GM12878 (cell line): ENCODE data around the gene NLRC5. TPM values are rescaled to one million over a fixed set of nuclear protein-coding genes. Genes with fewer than 3 reads are reported as not detected.
A peak's percentile ranks its signal among the peaks of the same experiment; 100 is the strongest.

ENCODE experiments used
- BCL11A ChIP-seq: IDR thresholded peaks from 2 replicates; pipeline ENCODE4 v1.6.1; 2011; ENCODE audit warnings: low read depth, low read length
- BRCA1 ChIP-seq: IDR thresholded peaks from 2 replicates; pipeline ENCODE4 v1.6.1; 2011; ENCODE audit warnings: low read depth, low read length, improper control_type of control experiment
- CEBPB ChIP-seq, 2 experiments: fragments of 150-350 bp in 1 of 2; IDR thresholded peaks; 2 replicates each; pipeline ENCODE4 v1.6.1; 2012 to 2014; ENCODE audit warnings: low read depth in 2 of 2, low read length in 2 of 2, borderline replicate concordance in 1 of 2, inconsistent platforms in 1 of 2
- IKZF1 ChIP-seq: fragments of 450-650 bp; conservative IDR thresholded peaks from 2 replicates; pipeline ENCODE4 v1.6.1; 2017; ENCODE audit warnings: antibody characterized with exemption, mild to moderate bottlenecking
- IRF4 ChIP-seq: IDR thresholded peaks from 2 replicates; pipeline ENCODE4 v1.6.1; 2011; ENCODE audit warnings: low read depth, low read length
- JUNB ChIP-seq: IDR thresholded peaks from 2 replicates; pipeline ENCODE4 v1.6.1; 2016; ENCODE audit warnings: antibody characterized with exemption, mild to moderate bottlenecking
- JUND ChIP-seq: IDR thresholded peaks from 2 replicates; pipeline ENCODE4 v1.6.1; 2012; ENCODE audit warnings: low read depth, mild to moderate bottlenecking, low read length, improper control_type of control experiment, moderate library complexity
- KLF5 ChIP-seq: fragments of 450-650 bp; IDR thresholded peaks from 2 replicates; pipeline ENCODE4 v1.6.1; 2014; ENCODE audit warnings: mild to moderate bottlenecking; ENCODE audit not compliant: partially characterized antibody
- POLR2A ChIP-seq: IDR thresholded peaks from 2 replicates; pipeline ENCODE4 v1.6.1; 2011; ENCODE audit warnings: low read depth, mild to moderate bottlenecking, low read length
- POLR2AphosphoS2 ChIP-seq: IDR thresholded peaks from 2 replicates; pipeline ENCODE4 v1.6.1; 2011; ENCODE audit warnings: low read depth, mild to moderate bottlenecking, low read length, improper control_type of control experiment, moderate library complexity
- POU2F2 ChIP-seq: IDR thresholded peaks from 3 replicates; pipeline ENCODE4 v1.6.1; 2011; ENCODE audit warnings: low read depth, mild to moderate bottlenecking, low read length, borderline replicate concordance
- SIN3A ChIP-seq: IDR thresholded peaks from 2 replicates; pipeline ENCODE4 v1.6.1; 2012; ENCODE audit warnings: low read depth, low read length, improper control_type of control experiment
- polyA plus RNA-seq, 11 experiments: library from polyadenylated mRNA; depleted of rRNA in 4 of 11; unstranded in 6 of 11; stranded (reverse) in 5 of 11; fragments of >200 nt; fragmentation: Nextera tagmentation in 4 of 11; fragmentation: Illumina TruSeq in 1 of 11; extraction: Ambion mirVana in 4 of 11; extraction: Trizol in 1 of 11; gene quantifications; 1 replicate in 1 of 11; 2 replicates in 10 of 11; pipeline versions ENCODE4 v1.2.1 to v1.2.3, GENCODE V29; 2011 to 2016; ENCODE audit warnings: inconsistent platforms in 2 of 11, missing spikeins in 2 of 11, low read depth in 1 of 11
- total RNA-seq, 4 experiments: library from RNA; depleted of rRNA in 3 of 4; stranded (reverse); fragments of >200 nt in 3 of 4; fragmentation: Illumina TruSeq in 1 of 4; extraction: Trizol in 1 of 4; gene quantifications; 2 replicates each; pipeline versions ENCODE4 v1.2.1 to v1.2.3, GENCODE V29; 2013 to 2021
- TF ChIP-seq, protein P1 (sequence below): IDR thresholded peaks from 2 replicates; pipeline ENCODE4 v1.6.1; 2012; ENCODE audit warnings: mild to moderate bottlenecking, low read depth, low read length
- TF ChIP-seq, protein P2 (sequence below): fragments of 450-650 bp; IDR thresholded peaks from 2 replicates; pipeline ENCODE4 v1.6.1; 2017; ENCODE audit warnings: low read depth, mild to moderate bottlenecking, moderate library complexity
- TF ChIP-seq, protein P3 (sequence below): fragments of 450-650 bp; IDR thresholded peaks from 2 replicates; pipeline ENCODE4 v1.6.1; 2016; ENCODE audit warnings: mild to moderate bottlenecking
- TF ChIP-seq, protein P4 (sequence below): fragments of 450-650 bp; IDR thresholded peaks from 2 replicates; pipeline ENCODE4 v1.6.1; 2018; ENCODE audit warnings: mild to moderate bottlenecking, low read depth, moderate library complexity; ENCODE audit not compliant: partially characterized antibody
- TF ChIP-seq, protein P5 (sequence below), 3 experiments: IDR thresholded peaks in 2 of 3; conservative IDR thresholded peaks in 1 of 3; 2 replicates each; pipeline ENCODE4 v1.5.1; 2011; ENCODE audit warnings: low read depth in 3 of 3, low read length in 3 of 3, mild to moderate bottlenecking in 3 of 3, control low read depth in 2 of 3, moderate library complexity in 2 of 3, inconsistent platforms in 1 of 3, mixed read lengths in 1 of 3; ENCODE audit not compliant: control insufficient read depth in 2 of 3, insufficient read depth in 1 of 3; ENCODE audit errors: extremely low read depth in 1 of 3

Gene NLRC5
- total and polyA plus RNA-seq, 10 of the 15 experiments (the other 5 are each of a cell fraction or from before 2014, with no cell fraction given): 13.1 to 105 (median 57.3) TPM

DNA sequence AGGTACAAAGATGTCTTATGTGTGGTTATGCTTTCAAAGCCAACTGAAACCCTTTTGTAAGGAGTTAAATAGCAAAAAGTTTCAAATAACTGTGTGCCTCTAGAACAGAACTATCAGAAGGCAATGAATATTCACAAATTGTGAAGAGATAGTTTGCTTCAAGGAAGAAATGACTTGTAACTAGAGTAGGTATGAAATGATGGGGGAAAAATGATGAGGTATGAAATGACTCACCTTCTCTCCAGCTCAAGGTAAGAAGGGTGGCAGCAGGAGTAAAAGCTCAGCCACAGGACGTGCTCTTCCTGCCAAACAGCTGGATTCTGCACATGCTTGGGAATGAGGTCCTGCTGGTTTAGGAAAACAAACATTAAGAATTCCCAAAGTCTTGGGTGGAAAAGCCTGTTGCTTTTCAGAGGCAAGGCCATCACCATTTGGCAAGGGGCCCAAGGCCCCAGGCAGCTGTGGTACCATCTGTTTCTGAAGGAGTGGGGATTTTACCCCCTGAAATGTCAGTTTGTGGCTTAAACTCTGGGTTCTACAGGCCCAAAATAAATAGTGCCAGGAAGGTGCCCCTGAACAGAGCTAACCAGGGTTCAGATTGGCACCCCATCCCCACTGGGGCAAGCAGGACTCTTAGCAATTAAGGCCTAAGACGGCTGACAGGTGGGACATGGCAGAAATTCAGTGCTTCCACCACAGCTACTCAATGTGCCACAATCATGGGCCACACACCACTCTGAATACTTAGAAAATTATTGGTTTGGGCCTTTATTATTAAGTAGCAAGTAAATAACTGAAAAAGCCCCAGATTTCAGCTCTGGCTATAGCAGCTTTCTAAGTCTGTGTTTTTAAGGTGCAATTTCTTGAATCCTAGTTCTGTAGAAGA, 44.2 kb upstream of the NLRC5 start (continued):
- TF ChIP-seq, protein P1, sequence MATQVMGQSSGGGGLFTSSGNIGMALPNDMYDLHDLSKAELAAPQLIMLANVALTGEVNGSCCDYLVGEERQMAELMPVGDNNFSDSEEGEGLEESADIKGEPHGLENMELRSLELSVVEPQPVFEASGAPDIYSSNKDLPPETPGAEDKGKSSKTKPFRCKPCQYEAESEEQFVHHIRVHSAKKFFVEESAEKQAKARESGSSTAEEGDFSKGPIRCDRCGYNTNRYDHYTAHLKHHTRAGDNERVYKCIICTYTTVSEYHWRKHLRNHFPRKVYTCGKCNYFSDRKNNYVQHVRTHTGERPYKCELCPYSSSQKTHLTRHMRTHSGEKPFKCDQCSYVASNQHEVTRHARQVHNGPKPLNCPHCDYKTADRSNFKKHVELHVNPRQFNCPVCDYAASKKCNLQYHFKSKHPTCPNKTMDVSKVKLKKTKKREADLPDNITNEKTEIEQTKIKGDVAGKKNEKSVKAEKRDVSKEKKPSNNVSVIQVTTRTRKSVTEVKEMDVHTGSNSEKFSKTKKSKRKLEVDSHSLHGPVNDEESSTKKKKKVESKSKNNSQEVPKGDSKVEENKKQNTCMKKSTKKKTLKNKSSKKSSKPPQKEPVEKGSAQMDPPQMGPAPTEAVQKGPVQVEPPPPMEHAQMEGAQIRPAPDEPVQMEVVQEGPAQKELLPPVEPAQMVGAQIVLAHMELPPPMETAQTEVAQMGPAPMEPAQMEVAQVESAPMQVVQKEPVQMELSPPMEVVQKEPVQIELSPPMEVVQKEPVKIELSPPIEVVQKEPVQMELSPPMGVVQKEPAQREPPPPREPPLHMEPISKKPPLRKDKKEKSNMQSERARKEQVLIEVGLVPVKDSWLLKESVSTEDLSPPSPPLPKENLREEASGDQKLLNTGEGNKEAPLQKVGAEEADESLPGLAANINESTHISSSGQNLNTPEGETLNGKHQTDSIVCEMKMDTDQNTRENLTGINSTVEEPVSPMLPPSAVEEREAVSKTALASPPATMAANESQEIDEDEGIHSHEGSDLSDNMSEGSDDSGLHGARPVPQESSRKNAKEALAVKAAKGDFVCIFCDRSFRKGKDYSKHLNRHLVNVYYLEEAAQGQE: no peak
- TF ChIP-seq, protein P2, sequence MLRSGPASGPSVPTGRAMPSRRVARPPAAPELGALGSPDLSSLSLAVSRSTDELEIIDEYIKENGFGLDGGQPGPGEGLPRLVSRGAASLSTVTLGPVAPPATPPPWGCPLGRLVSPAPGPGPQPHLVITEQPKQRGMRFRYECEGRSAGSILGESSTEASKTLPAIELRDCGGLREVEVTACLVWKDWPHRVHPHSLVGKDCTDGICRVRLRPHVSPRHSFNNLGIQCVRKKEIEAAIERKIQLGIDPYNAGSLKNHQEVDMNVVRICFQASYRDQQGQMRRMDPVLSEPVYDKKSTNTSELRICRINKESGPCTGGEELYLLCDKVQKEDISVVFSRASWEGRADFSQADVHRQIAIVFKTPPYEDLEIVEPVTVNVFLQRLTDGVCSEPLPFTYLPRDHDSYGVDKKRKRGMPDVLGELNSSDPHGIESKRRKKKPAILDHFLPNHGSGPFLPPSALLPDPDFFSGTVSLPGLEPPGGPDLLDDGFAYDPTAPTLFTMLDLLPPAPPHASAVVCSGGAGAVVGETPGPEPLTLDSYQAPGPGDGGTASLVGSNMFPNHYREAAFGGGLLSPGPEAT: 0 out of 2 replicates have a peak, but pooled peaks have one; percentile 14
- TF ChIP-seq KLF5 (no peak), JUNB (peak; percentile 89), JUND (no peak), BCL11A (peak; percentile 31; the same call in 1 of the 2 replicates), BRCA1 (no peak), IRF4 (peak; percentile 75), POLR2A (peak; percentile 76), POU2F2 (peak; percentile 85; the same call in 2 of the 3 replicates), CEBPB (IDR thresholded peaks at IDR 0.05; ENCODE audit: borderline replicate concordance in 1 of 2, low read depth in 2 of 2, low read length in 2 of 2) (no peak), IKZF1 (peak; percentile 87), SIN3A (no peak), POLR2AphosphoS2 (0 out of 2 replicates have a peak, but pooled peaks have one; percentile 45)
- TF ChIP-seq, protein P3, sequence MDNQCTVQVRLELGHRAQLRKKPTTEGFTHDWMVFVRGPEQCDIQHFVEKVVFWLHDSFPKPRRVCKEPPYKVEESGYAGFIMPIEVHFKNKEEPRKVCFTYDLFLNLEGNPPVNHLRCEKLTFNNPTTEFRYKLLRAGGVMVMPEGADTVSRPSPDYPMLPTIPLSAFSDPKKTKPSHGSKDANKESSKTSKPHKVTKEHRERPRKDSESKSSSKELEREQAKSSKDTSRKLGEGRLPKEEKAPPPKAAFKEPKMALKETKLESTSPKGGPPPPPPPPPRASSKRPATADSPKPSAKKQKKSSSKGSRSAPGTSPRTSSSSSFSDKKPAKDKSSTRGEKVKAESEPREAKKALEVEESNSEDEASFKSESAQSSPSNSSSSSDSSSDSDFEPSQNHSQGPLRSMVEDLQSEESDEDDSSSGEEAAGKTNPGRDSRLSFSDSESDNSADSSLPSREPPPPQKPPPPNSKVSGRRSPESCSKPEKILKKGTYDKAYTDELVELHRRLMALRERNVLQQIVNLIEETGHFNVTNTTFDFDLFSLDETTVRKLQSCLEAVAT: no peak
- TF ChIP-seq, protein P4, sequence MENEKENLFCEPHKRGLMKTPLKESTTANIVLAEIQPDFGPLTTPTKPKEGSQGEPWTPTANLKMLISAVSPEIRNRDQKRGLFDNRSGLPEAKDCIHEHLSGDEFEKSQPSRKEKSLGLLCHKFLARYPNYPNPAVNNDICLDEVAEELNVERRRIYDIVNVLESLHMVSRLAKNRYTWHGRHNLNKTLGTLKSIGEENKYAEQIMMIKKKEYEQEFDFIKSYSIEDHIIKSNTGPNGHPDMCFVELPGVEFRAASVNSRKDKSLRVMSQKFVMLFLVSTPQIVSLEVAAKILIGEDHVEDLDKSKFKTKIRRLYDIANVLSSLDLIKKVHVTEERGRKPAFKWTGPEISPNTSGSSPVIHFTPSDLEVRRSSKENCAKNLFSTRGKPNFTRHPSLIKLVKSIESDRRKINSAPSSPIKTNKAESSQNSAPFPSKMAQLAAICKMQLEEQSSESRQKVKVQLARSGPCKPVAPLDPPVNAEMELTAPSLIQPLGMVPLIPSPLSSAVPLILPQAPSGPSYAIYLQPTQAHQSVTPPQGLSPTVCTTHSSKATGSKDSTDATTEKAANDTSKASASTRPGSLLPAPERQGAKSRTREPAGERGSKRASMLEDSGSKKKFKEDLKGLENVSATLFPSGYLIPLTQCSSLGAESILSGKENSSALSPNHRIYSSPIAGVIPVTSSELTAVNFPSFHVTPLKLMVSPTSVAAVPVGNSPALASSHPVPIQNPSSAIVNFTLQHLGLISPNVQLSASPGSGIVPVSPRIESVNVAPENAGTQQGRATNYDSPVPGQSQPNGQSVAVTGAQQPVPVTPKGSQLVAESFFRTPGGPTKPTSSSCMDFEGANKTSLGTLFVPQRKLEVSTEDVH: peak; percentile 41
- TF ChIP-seq, protein P5, sequence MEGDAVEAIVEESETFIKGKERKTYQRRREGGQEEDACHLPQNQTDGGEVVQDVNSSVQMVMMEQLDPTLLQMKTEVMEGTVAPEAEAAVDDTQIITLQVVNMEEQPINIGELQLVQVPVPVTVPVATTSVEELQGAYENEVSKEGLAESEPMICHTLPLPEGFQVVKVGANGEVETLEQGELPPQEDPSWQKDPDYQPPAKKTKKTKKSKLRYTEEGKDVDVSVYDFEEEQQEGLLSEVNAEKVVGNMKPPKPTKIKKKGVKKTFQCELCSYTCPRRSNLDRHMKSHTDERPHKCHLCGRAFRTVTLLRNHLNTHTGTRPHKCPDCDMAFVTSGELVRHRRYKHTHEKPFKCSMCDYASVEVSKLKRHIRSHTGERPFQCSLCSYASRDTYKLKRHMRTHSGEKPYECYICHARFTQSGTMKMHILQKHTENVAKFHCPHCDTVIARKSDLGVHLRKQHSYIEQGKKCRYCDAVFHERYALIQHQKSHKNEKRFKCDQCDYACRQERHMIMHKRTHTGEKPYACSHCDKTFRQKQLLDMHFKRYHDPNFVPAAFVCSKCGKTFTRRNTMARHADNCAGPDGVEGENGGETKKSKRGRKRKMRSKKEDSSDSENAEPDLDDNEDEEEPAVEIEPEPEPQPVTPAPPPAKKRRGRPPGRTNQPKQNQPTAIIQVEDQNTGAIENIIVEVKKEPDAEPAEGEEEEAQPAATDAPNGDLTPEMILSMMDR (IDR thresholded peaks at IDR 0.05 in 2 of 3, conservative IDR thresholded peaks at IDR 0.05 in 1 of 3; ENCODE audit: control insufficient read depth in 2 of 3, extremely low read depth in 1 of 3, insufficient read depth in 1 of 3, low read depth in 3 of 3, low read length in 3 of 3): no peak
